ENCODE results near the gene USP30.

Gene USP30

GRCh38 chr12:109098183-109098604 lies 45.8 kb downstream of the USP30 start:
- DNase-seq, result no peak

GRCh38 chr12:109098651-109099050 lies 46.3 kb downstream of the USP30 start:
- no peak for DNase-seq

- DNase-seq, result no peak
Observed at GRCh38 chr12:109099431-109100020, 47.1 kb downstream of the USP30 start.

GRCh38 chr12:109100741-109101140 lies 48.4 kb downstream of the USP30 start:
- DNase-seq, result no peak

GRCh38 chr12:109102491-109102890 lies 50.1 kb downstream of the USP30 start:
- DNase-seq, result no peak

GRCh38 chr12:109105176-109105575 lies 52.8 kb downstream of the USP30 start:
- DNase-seq, result no peak

GRCh38 chr12:109109746-109110350 lies 57.5 kb downstream of the USP30 start:
- no peak for DNase-seq

GRCh38 chr12:109110988-109111495 lies 58.7 kb downstream of the USP30 start:
- DNase-seq, result peak; percentile 75

- DNase-seq, result no peak
Observed at GRCh38 chr12:109112720-109113465, 60.5 kb downstream of the USP30 start.

GRCh38 chr12:109113661-109114321 lies 61.4 kb downstream of the USP30 start:
- no peak for DNase-seq

GRCh38 chr12:109114644-109115043 lies 62.3 kb downstream of the USP30 start:
- no peak for DNase-seq

GRCh38 chr12:109115404-109115757 lies 63.0 kb downstream of the USP30 start:
- DNase-seq, result no peak

GRCh38 chr12:109115758-109116610 lies 63.6 kb downstream of the USP30 start, which contains the start of gene ACACB:
TSS of gene ACACB (plus strand) at chr12:109116587. CDS start at chr12:109139406, 22,819 bp downstream.
- no peak for DNase-seq

GRCh38 chr12:109116611-109116949 lies 64.2 kb downstream of the USP30 start:
- DNase-seq, result no peak

GRCh38 chr12:109120095-109120494 lies 67.7 kb downstream of the USP30 start:
- DNase-seq, result no peak

- no peak for DNase-seq
Observed at GRCh38 chr12:109120557-109120956, 68.2 kb downstream of the USP30 start.

- no peak for DNase-seq
Observed at GRCh38 chr12:109121346-109121880, 69.0 kb downstream of the USP30 start.

- no peak for DNase-seq
Observed at GRCh38 chr12:109124878-109125648, 72.7 kb downstream of the USP30 start.

GRCh38 chr12:109125791-109126190 lies 73.4 kb downstream of the USP30 start:
- no peak for DNase-seq

- DNase-seq, result no peak
Observed at GRCh38 chr12:109126784-109127183, 74.4 kb downstream of the USP30 start.

- no peak for DNase-seq
Observed at GRCh38 chr12:109127533-109128242, 75.3 kb downstream of the USP30 start.
